ENCODE measurements around the gene RAB3C.

Gene RAB3C

DNA sequence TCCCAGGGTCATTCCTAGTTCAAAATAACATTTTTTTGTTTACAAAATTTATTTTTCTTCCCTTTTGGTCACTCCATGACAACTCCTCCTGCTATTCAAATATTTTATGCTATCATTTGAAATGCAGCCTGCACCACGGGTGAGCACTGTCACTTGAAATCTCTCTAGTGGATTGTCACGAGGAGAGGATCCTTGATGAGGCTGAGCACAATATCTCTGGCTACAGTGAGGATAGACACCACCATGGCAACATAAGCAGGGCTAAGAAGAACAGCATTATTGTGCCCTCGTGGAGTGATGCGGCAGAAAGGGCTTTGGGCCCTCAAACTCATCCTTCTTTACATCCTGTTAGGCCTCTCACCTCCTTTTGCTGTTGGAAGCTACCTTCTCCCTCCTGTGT, 321.9 kb downstream of the RAB3C start:
- Histone ChIP-seq H3K4me3 (replicated peaks; ENCODE audit: low read depth, low read length) (no peak overlapping the region), H3K27me3 (replicated peaks; ENCODE audit: control insufficient read depth, insufficient read depth, low read length) (peaks cover 2% of the 10 kb centered on the region), H3K36me3 (ENCODE audit: control insufficient read depth, insufficient read depth, low read length) (no peaks in the 10 kb centered on the region)
- no peak for DNase-seq (ENCODE audit: extremely low read depth, insufficient read length)
- no peak for TF ChIP-seq CTCF (IDR thresholded peaks at IDR 0.05; ENCODE audit: insufficient read depth, low read length, poor library complexity, severe bottlenecking)

GRCh38 chr5:58905944-58906343, 323.1 kb downstream of the RAB3C start:
- no peak for TF ChIP-seq CTCF (IDR thresholded peaks at IDR 0.05; ENCODE audit: insufficient read depth, low read length, poor library complexity, severe bottlenecking)
- DNase-seq (ENCODE audit: extremely low read depth, insufficient read length), result no peak
- no peak overlapping the region for H3K4me3 ChIP-seq (replicated peaks; ENCODE audit: low read depth, low read length)
- H3K36me3 ChIP-seq (ENCODE audit: control insufficient read depth, insufficient read depth, low read length), result no peaks in the 10 kb centered on the region
- H3K27me3 ChIP-seq (replicated peaks; ENCODE audit: control insufficient read depth, insufficient read depth, low read length), result peaks cover 2% of the 10 kb centered on the region
